H1 (cell line): ENCODE data around the gene PKDREJ. TPM values are rescaled to one million over a fixed set of nuclear protein-coding genes. Genes with fewer than 3 reads are reported as not detected.

ENCODE experiments used
- CTCF ChIA-PET: fragments of 300-600 bp; sonication (Branson Sonifier 250); formaldehyde crosslinking; loops from one replicate; lab custom pipeline; 2021; ENCODE audit not compliant: partially characterized antibody; lab: Charles Lee
- POLR2A ChIA-PET: fragments of 300-600 bp; sonication (Branson Sonifier 250); formaldehyde crosslinking; loops from one replicate; lab custom pipeline; 2021; ENCODE audit warnings: inconsistent platforms; ENCODE audit not compliant: partially characterized antibody; lab: Charles Lee
- DNase-seq, 2 experiments: peaks; one replicate each; pipeline versions ENCODE4 v3.0.0 to v3.0.0-alpha.2; 2010 to 2022; ENCODE audit warnings: low spot score in 2 of 2, low read depth in 1 of 2, mixed read lengths in 1 of 2
- FAIRE-seq: peaks from 2 replicates; lab custom pipeline; 2011; peaks lifted over from hg19 to GRCh38; lab: Jason Lieb, UNC
- H2AFZ ChIP-seq: 2 replicates; pipeline ENCODE4 v1.8.1; 2012; ENCODE audit warnings: low read length, inconsistent platforms
- H2AK5ac ChIP-seq: 2 replicates; pipeline ENCODE4 v1.6.1; 2013; ENCODE audit warnings: low read depth, low read length
- H2BK120ac ChIP-seq: replicated peaks from 2 replicates; pipeline ENCODE3; 2013; ENCODE audit warnings: low read depth, low read length, inconsistent platforms
- H2BK12ac ChIP-seq: 2 replicates; pipeline ENCODE4 v1.6.1; 2013; ENCODE audit warnings: low read depth, low read length
- H2BK15ac ChIP-seq: 2 replicates; pipeline ENCODE4 v1.6.1; 2013; ENCODE audit warnings: low read length
- H2BK20ac ChIP-seq: 2 replicates; pipeline ENCODE4 v1.6.1; 2013; ENCODE audit warnings: low read length
- H2BK5ac ChIP-seq: 2 replicates; pipeline ENCODE4 v1.6.1; 2013; ENCODE audit warnings: low read depth, low read length
- H3K14ac ChIP-seq: 2 replicates; pipeline ENCODE4 v1.6.1; 2013; ENCODE audit warnings: inconsistent platforms; ENCODE audit not compliant: insufficient read length
- H3K18ac ChIP-seq: 2 replicates; pipeline ENCODE4 v1.6.1; 2013; ENCODE audit warnings: low read length; ENCODE audit errors: extremely low read depth
- H3K23ac ChIP-seq: 2 replicates; pipeline ENCODE4 v1.6.1; 2013; ENCODE audit warnings: inconsistent platforms; ENCODE audit not compliant: insufficient read length
- H3K23me2 ChIP-seq: 2 replicates; pipeline ENCODE4 v1.6.1; 2013; ENCODE audit warnings: low read depth, low read length
- H3K27ac ChIP-seq: 2 replicates; pipeline ENCODE4 v1.6.1; 2011; ENCODE audit warnings: low read depth, low read length, inconsistent platforms
- H3K27me3 ChIP-seq, 4 experiments: replicated peaks in 1 of 4; 1 replicate in 1 of 4; 2 replicates in 3 of 4; pipeline versions ENCODE4 v1.6.1 to v1.8.1; 2011 to 2013; ENCODE audit warnings: low read length in 3 of 4, mild to moderate bottlenecking in 3 of 4, inconsistent platforms in 2 of 4, mixed read lengths in 2 of 4, moderate library complexity in 1 of 4; ENCODE audit not compliant: control insufficient read depth in 3 of 4, insufficient read depth in 3 of 4; ENCODE audit errors: extremely low read depth in 1 of 4
- H3K36me3 ChIP-seq, 4 experiments: 2 replicates each; pipeline versions ENCODE4 v1.6.1 to v1.8.1; 2011 to 2013; ENCODE audit warnings: mild to moderate bottlenecking in 4 of 4, low read length in 3 of 4, moderate library complexity in 2 of 4, control low read depth in 1 of 4, inconsistent platforms in 1 of 4; ENCODE audit not compliant: insufficient read depth in 4 of 4, control insufficient read depth in 2 of 4
- H3K4ac ChIP-seq: replicated peaks from 2 replicates; pipeline ENCODE3; 2013; ENCODE audit warnings: low read length, low read depth, mixed read lengths, inconsistent platforms; ENCODE audit not compliant: insufficient read length
- H3K4me1 ChIP-seq, 4 experiments: replicated peaks in 1 of 4; 1 replicate in 1 of 4; 2 replicates in 3 of 4; pipeline versions ENCODE4 v1.6.1 to v1.8.1; 2011 to 2013; ENCODE audit warnings: low read length in 3 of 4, inconsistent platforms in 2 of 4, mixed read lengths in 1 of 4; ENCODE audit not compliant: insufficient read depth in 4 of 4, control insufficient read depth in 3 of 4
- H3K4me2 ChIP-seq, 2 experiments: 2 replicates each; pipeline versions ENCODE4 v1.6.1 to v1.8.1; 2011 to 2013; ENCODE audit warnings: low read depth in 2 of 2, low read length in 2 of 2, control low read depth in 1 of 2, inconsistent platforms in 1 of 2, mild to moderate bottlenecking in 1 of 2; ENCODE audit not compliant: insufficient read depth in 1 of 2
- H3K4me3 ChIP-seq, 4 experiments: fragments of 200-600, 300-600 bp in 1 of 4; sonication (generic), shearing (Covaris generic), sonication (Bioruptor Twin) in 1 of 4; 2 replicates each; pipeline versions ENCODE4 v1.5.1 to v1.8.1; 2011 to 2016; ENCODE audit warnings: low read length in 4 of 4, low read depth in 3 of 4, control low read depth in 2 of 4, inconsistent platforms in 2 of 4, mild to moderate bottlenecking in 2 of 4, mixed read lengths in 1 of 4, moderate library complexity in 1 of 4; ENCODE audit not compliant: insufficient read depth in 2 of 4; ENCODE audit errors: extremely low read depth in 1 of 4
- H3K56ac ChIP-seq: replicated peaks from 2 replicates; pipeline ENCODE3; 2013; ENCODE audit warnings: low read depth, mild to moderate bottlenecking, mixed read lengths, low read length, inconsistent platforms; ENCODE audit not compliant: insufficient read length
- H3K79me1 ChIP-seq: 2 replicates; pipeline ENCODE4 v1.6.1; 2013; ENCODE audit warnings: low read depth, low read length, control low read depth
- H3K79me2 ChIP-seq, 2 experiments: 2 replicates each; pipeline versions ENCODE4 v1.6.1 to v1.8.1; 2012 to 2013; ENCODE audit warnings: low read length in 2 of 2, mild to moderate bottlenecking in 2 of 2, inconsistent platforms in 1 of 2; ENCODE audit not compliant: insufficient read depth in 2 of 2, control insufficient read depth in 1 of 2
- H3K9ac ChIP-seq, 4 experiments: replicated peaks in 1 of 4; 1 replicate in 1 of 4; 2 replicates in 3 of 4; pipeline versions ENCODE4 v1.6.1 to v1.8.1; 2011 to 2013; ENCODE audit warnings: low read depth in 3 of 4, low read length in 3 of 4, control low read depth in 2 of 4, mild to moderate bottlenecking in 2 of 4, moderate library complexity in 2 of 4, inconsistent platforms in 1 of 4; ENCODE audit errors: extremely low read depth in 1 of 4
- H3K9me3 ChIP-seq, 2 experiments: 2 replicates each; pipeline versions ENCODE4 v1.6.1 to v1.8.1; 2012 to 2013; ENCODE audit warnings: mild to moderate bottlenecking in 2 of 2, moderate library complexity in 2 of 2, control low read depth in 1 of 2, inconsistent platforms in 1 of 2, low read depth in 1 of 2, low read length in 1 of 2, mixed read lengths in 1 of 2; ENCODE audit not compliant: insufficient read depth in 2 of 2
- H4K20me1 ChIP-seq, 2 experiments: replicated peaks in 1 of 2; 2 replicates each; pipeline versions ENCODE3 to v1.8.1; 2011 to 2013; ENCODE audit warnings: inconsistent platforms in 2 of 2, low read length in 2 of 2, mild to moderate bottlenecking in 1 of 2; ENCODE audit not compliant: insufficient read depth in 2 of 2, control insufficient read depth in 1 of 2
- H4K5ac ChIP-seq: 2 replicates; pipeline ENCODE4 v1.6.1; 2013; ENCODE audit warnings: low read length, low read depth, mixed read lengths, inconsistent platforms; ENCODE audit not compliant: insufficient read length
- H4K8ac ChIP-seq: 2 replicates; pipeline ENCODE4 v1.8.0; 2013; ENCODE audit warnings: mild to moderate bottlenecking, moderate library complexity, low read length, inconsistent platforms; ENCODE audit not compliant: insufficient read depth; ENCODE audit errors: extremely low read depth
- H4K91ac ChIP-seq: replicated peaks from 2 replicates; pipeline ENCODE3; 2013; ENCODE audit warnings: low read length, mixed read lengths, inconsistent platforms; ENCODE audit not compliant: insufficient read length
- ASH2L ChIP-seq: fragments of 200-600, 300-600 bp; sonication (generic); IDR thresholded peaks from one replicate; pipeline ENCODE4 v1.7.1; 2017; ENCODE audit warnings: low read length
- ATF3 ChIP-seq: IDR thresholded peaks from 2 replicates; pipeline ENCODE4 v1.6.1; 2011; ENCODE audit warnings: low read depth, mild to moderate bottlenecking, low read length; ENCODE audit not compliant: insufficient read depth
- EP300 ChIP-seq, 2 experiments: IDR thresholded peaks; 1 replicate in 1 of 2; 2 replicates in 1 of 2; pipeline ENCODE4 v1.6.1; 2011 to 2012; ENCODE audit warnings: low read depth in 2 of 2, low read length in 2 of 2, mild to moderate bottlenecking in 2 of 2, borderline replicate concordance in 1 of 2, inconsistent platforms in 1 of 2, moderate library complexity in 1 of 2
- GTF2F1 ChIP-seq: IDR thresholded peaks from 2 replicates; pipeline ENCODE4 v1.6.1; 2012; ENCODE audit warnings: low read depth, low read length, improper control_type of control experiment, borderline replicate concordance
- HDAC2 ChIP-seq, 2 experiments: fragments of 300-600 bp in 1 of 2; sonication (generic) in 1 of 2; IDR thresholded peaks; 2 replicates each; pipeline ENCODE4 v1.6.1; 2011 to 2012; ENCODE audit warnings: low read depth in 2 of 2, low read length in 2 of 2, mild to moderate bottlenecking in 2 of 2, moderate library complexity in 2 of 2, borderline replicate concordance in 1 of 2, inconsistent platforms in 1 of 2
- JUND ChIP-seq: IDR thresholded peaks from 2 replicates; pipeline ENCODE4 v1.6.1; 2011; ENCODE audit warnings: mild to moderate bottlenecking, improper control_type of control experiment, low read length
- KDM4A ChIP-seq: IDR thresholded peaks from one replicate; pipeline ENCODE4 v1.7.1; 2012; ENCODE audit warnings: low read depth, mild to moderate bottlenecking, moderate library complexity, low read length, inconsistent platforms; ENCODE audit not compliant: severe bottlenecking
- TAF1 ChIP-seq: IDR thresholded peaks from 2 replicates; pipeline ENCODE4 v1.6.1; 2011; ENCODE audit warnings: mild to moderate bottlenecking, low read depth, low read length
- TAF7 ChIP-seq: optimal IDR thresholded peaks from 2 replicates; pipeline ENCODE3; 2011; ENCODE audit warnings: low read depth, mild to moderate bottlenecking, inconsistent platforms, low read length, moderate library complexity, borderline replicate concordance
- TCF12 ChIP-seq: IDR thresholded peaks from 2 replicates; pipeline ENCODE4 v1.6.1; 2011; ENCODE audit warnings: low read depth, mild to moderate bottlenecking, low read length
- WGBS, 2 experiments: shearing (Covaris generic) in 1 of 2; methylation state at CpG; one replicate each; pipeline versions ENCODE4 v1.1.6 to v1.1.7; 2013 to 2015; ENCODE audit warnings: low lambda C conversion rate in 2 of 2, mixed read lengths in 2 of 2, inconsistent platforms in 1 of 2, low coverage in 1 of 2, missing lambda C conversion rate in 1 of 2; ENCODE audit not compliant: insufficient replicate concordance in 2 of 2, insufficient coverage in 1 of 2, insufficient read length in 1 of 2; ENCODE audit errors: extremely low coverage in 1 of 2, missing lambda C conversion rate in 1 of 2; 5-methylcytosine and 5-hydroxymethylcytosine counted together
- polyA plus RNA-seq, 7 experiments: library from polyadenylated mRNA; depleted of rRNA in 3 of 7; stranded (reverse) in 5 of 7; unstranded in 2 of 7; fragments of >200 nt in 5 of 7; fragments of 200-250 nt in 2 of 7; gene quantifications; 1 replicate in 5 of 7; 2 replicates in 1 of 7; 4 replicates in 1 of 7; pipeline versions ENCODE4 v1.2.1 to v1.2.3, GENCODE V29; 2011 to 2013; ENCODE audit warnings: missing spikeins in 2 of 7, mixed read lengths in 2 of 7
- total RNA-seq: library from RNA; stranded (reverse); fragmentation: NEBNext Ultra II Directional; extraction: Animal tissue kit (Norgen Biotek cat#: 25700); gene quantifications from 2 replicates; pipeline ENCODE4 v1.2.1, GENCODE V29; 2021
- TF ChIP-seq, protein P1 (sequence below): IDR thresholded peaks from 2 replicates; pipeline ENCODE4 v1.6.1; 2012; ENCODE audit warnings: low read length, inconsistent platforms

The PKDREJ gene
- total and polyA plus RNA-seq, 2 of the 8 experiments (the other 6 are each of a cell fraction or from before 2014, with no cell fraction given) = 0.02 to 0.04 TPM

GRCh38 chr22:46209262-46209661 is 53.9 kb downstream of the PKDREJ start:
- no peak overlapping the region for H2BK120ac ChIP-seq
- H3K56ac ChIP-seq = no peak overlapping the region
- DNase-seq = no peak
- ChIA-PET POLR2A (interaction anchor here (1.2 kb wide), 1 partner anchor 87 kb away, joined by 4 read pairs; no protein-coding TSS in a partner anchor), CTCF (no interaction called here)
- H3K27ac ChIP-seq = no peak overlapping the region
- no peak overlapping the region for H2BK15ac ChIP-seq
- no peak overlapping the region for H3K4me3 ChIP-seq
- no peak overlapping the region for H2AK5ac ChIP-seq
- H4K8ac ChIP-seq = no peak overlapping the region
- H2AFZ ChIP-seq = no peak overlapping the region
- H3K9me3 ChIP-seq = peaks cover 2 to 12% of the 10 kb centered on the region in 2 experiments; a peak in 3 of 4 replicates
- H3K18ac ChIP-seq = no peak overlapping the region
- H3K23me2 ChIP-seq = no peaks in the 10 kb centered on the region
- no peak overlapping the region for H3K4ac ChIP-seq
- no peak overlapping the region for H2BK20ac ChIP-seq
- H2BK5ac ChIP-seq = no peak overlapping the region
- no peak overlapping the region for H4K5ac ChIP-seq
- no peak overlapping the region for H2BK12ac ChIP-seq
- FAIRE-seq = no peak
- H3K14ac ChIP-seq = no peak overlapping the region
- no peaks in the 10 kb centered on the region for H3K79me1 ChIP-seq
- no peak overlapping the region for H3K4me2 ChIP-seq
- no peaks in the 10 kb centered on the region for H4K20me1 ChIP-seq
- peaks cover 0 to 1% (median 0%) of the 10 kb centered on the region in 4 experiments; a peak in 1 of 8 replicates for H3K36me3 ChIP-seq
- H3K79me2 ChIP-seq = no peaks in the 10 kb centered on the region
- H3K23ac ChIP-seq = no peak overlapping the region
- no peak overlapping the region for H3K9ac ChIP-seq
- no peak overlapping the region for H4K91ac ChIP-seq
- no peaks in the 10 kb centered on the region for H3K4me1 ChIP-seq
- 100% methylated on average over 1 of the region's 1 CpG; no CpG with 5 or more reads in 1 of the 2 experiments for WGBS, 2 experiments
- no peaks in the 10 kb centered on the region for H3K27me3 ChIP-seq
- TF ChIP-seq TAF1 = no peak
- TF ChIP-seq, protein P1, sequence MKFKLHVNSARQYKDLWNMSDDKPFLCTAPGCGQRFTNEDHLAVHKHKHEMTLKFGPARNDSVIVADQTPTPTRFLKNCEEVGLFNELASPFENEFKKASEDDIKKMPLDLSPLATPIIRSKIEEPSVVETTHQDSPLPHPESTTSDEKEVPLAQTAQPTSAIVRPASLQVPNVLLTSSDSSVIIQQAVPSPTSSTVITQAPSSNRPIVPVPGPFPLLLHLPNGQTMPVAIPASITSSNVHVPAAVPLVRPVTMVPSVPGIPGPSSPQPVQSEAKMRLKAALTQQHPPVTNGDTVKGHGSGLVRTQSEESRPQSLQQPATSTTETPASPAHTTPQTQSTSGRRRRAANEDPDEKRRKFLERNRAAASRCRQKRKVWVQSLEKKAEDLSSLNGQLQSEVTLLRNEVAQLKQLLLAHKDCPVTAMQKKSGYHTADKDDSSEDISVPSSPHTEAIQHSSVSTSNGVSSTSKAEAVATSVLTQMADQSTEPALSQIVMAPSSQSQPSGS = no peak
- TF ChIP-seq TAF7 = no peak
- TF ChIP-seq EP300 (IDR thresholded peaks at IDR 0.05; ENCODE audit: borderline replicate concordance in 1 of 2, low read depth in 2 of 2, low read length in 2 of 2) = no peak
- no peak for TF ChIP-seq ASH2L
- TF ChIP-seq KDM4A = no peak
- TF ChIP-seq ATF3 = no peak
- no peak for TF ChIP-seq TCF12
- no peak for TF ChIP-seq HDAC2 (IDR thresholded peaks at IDR 0.05; ENCODE audit: borderline replicate concordance in 1 of 2, low read depth in 2 of 2, low read length in 2 of 2)
- TF ChIP-seq JUND = no peak
- TF ChIP-seq GTF2F1 = no peak
